SK-N-MC (cell line): ENCODE data around the gene ITGB4.

ENCODE experiments used
- EZH2 ChIP-seq: fragments of 200-600 bp; sonication (generic); IDR thresholded peaks from one replicate; pipeline ENCODE4 v1.6.1; 2017; ENCODE audit warnings: antibody characterized with exemption
- FOXP2 ChIP-seq: optimal IDR thresholded peaks from 2 replicates; pipeline ENCODE3; 2011; ENCODE audit warnings: mild to moderate bottlenecking, moderate library complexity; ENCODE audit not compliant: insufficient read depth; ENCODE audit errors: extremely low read length, control extremely low read depth
- POLR2AphosphoS5 ChIP-seq: IDR thresholded peaks from 2 replicates; pipeline ENCODE4 v1.6.1; 2012; ENCODE audit warnings: mild to moderate bottlenecking, low read depth, low read length, borderline replicate concordance

DNA sequence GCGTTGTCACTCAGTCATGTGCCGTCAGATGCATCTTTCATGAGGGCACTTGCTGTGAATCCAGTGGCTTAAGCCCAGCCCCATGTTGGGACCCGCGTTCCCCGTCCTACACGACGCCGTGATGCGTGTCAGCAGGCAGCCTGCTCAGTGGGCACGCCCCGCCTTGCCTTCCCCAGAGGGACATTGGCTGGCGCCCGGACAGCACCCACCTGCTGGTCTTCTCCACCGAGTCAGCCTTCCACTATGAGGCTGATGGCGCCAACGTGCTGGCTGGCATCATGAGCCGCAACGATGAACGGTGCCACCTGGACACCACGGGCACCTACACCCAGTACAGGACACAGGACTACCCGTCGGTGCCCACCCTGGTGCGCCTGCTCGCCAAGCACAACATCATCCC lies 8.8 kb downstream of the ITGB4 start:
- TF ChIP-seq POLR2AphosphoS5 (no peak), EZH2 (no peak), FOXP2 (no peak)
